Renal cortex interstitium (tissue), 11 donors: ENCODE results near the gene ZNF71. TPM values are rescaled to one million over a fixed set of nuclear protein-coding genes. Genes with fewer than 3 reads are reported as not detected.
"Not testable (repeated sequence)": the region's sequence is repeated elsewhere in the genome, so short reads cannot be mapped to it uniquely, and the experiment has no call there.

Experiments used
- DNase-seq, 11 donors: peaks; one replicate each; pipeline ENCODE4 v3.0.0-alpha.2; 2013; ENCODE audit warnings: low read depth in 9 of 11, low spot score in 4 of 11; ENCODE audit errors: extremely low read depth in 1 of 11
- polyA plus RNA-seq, 3 donors: library from polyadenylated mRNA; unstranded; fragments of 120-200 nt; gene quantifications; one replicate each; pipeline ENCODE4 v1.2.1, GENCODE V29; 2013; ENCODE audit not compliant: insufficient read length in 3 of 3

Gene ZNF71
- polyA plus RNA-seq, 3 donors, result 8.4 to 10.5 (median 9.4) TPM

DNA sequence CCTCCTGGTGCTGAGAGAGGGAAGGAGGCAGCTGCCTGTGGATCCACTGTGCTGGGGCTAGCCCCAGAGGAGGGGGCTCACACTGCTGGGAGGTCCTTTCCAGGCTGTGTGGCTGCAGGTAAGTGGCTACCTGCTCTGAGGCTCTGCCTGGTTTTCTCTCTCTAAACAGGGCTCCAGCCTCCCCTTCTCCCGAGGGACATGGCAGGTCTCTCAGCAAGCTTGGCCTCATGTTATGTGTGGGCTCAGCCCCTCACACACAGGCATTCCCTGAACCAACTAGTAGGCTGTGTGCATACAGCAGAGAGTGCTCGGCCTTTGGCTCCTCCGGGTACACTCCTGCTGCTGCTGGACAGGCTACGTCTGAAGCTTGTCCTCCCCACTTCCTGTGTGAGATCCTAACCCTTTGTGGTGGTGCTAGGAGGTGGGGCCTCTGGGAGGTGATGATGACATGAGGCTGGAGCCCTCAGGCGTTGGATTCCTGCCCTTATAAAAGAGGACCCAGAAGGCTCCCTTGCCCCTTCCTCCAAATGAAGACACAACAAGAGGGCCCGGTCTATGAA, 72.3 kb downstream of the ZNF71 start:
- DNase-seq, result no peak

DNA sequence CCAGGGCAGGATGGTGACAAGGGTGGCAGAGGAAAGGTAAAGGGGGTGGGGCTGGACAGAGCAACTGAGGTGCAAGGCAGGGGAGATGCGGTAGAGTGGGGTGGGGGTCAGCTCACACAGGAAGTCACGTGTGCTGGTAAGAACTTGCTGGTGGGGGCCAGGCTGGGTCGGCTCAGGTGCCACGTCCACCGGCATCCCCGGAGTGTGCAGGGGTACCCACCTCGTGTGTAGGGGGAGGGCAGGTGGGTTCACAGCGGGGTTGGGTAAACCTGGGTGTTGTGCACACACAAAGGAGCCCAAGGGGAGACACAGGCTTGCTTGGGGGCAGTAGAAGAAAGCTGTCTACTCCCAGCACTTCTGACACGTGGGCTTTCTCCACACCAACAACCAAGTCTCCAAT, 73.6 kb downstream of the ZNF71 start:
- DNase-seq, result no peak

DNA sequence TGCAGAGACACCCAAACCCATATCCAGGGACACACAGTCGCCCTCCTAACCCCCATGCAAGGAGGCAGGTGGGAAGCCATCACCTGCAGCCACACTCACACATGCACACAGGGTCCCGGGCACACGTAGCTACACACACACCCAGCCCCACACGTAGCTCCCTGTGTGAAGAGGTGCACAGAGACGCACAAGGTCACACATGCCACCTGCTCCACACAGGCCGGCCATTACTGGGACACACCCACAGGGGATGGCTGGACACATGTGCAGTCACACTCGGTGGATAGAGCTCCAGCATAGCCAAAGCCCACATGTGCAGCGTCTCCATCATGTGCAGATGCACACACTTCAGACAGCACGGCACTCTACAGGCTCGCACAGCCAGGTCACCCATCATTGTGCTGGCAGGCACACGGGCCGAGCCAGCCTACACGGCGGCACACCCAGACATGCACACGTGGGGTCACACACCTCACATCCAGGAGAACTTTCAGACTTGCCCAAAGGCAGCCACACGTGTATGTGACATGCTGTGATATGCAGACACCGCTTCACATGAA, 75.4 kb downstream of the ZNF71 start:
- DNase-seq, result no peak

DNA sequence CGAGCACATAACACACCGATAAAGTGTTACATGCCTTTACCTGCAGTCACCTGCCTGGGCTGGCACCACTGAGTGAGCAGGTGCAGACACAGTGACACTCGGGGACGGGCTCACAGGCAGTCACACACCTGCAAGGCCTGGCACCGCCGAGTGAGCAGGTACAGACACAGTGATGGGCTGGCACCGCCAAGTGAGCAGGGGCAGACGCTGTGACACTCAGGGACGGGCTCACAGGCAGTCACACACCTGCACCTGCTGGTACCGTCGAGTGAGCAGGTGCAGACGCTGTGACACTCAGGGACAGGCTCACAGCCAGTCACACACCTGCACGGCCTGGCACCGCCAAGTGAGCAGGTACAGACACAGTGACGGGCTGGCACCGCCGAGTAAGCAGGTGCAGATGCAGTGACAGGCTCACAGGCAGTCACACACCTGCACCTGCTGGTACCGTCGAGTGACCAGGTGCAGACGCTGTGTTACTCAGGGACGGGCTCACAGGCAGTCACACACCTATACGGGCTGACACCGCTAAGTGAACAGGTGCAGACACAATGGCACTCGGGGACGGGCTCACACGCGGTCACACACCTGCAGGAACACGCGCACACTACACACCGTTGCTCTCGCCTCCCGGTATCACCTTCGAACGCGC, 76.0 kb downstream of the ZNF71 start:
- no peak for DNase-seq

DNA sequence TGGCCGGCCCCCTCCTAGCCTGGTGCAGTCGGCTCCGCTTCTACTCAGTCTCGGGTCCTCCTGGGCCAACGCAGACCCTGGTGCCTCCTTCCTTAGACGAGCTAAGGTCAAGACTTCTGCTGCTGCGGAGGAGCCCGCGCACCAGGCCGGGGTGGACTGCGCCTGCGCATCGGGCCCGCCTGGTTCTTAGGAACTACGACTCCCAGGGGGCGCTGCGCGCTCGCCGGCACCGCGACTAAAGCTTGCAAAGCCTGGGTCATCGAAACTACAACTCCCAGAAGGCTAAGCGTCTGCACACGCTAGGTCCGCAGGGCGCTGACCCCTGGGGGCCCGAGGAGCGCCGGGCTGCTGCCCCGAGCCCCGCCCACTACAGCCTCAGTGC, 76.5 kb downstream of the ZNF71 start, which contains the start of gene ZNF835:
TSS of gene ZNF835 (minus strand) at position 145 of the 382 bp plus-strand sequence. CDS start 6,559 bp downstream, outside the sequence.
- peak; percentile 64 to 87 (median 79) for DNase-seq

DNA sequence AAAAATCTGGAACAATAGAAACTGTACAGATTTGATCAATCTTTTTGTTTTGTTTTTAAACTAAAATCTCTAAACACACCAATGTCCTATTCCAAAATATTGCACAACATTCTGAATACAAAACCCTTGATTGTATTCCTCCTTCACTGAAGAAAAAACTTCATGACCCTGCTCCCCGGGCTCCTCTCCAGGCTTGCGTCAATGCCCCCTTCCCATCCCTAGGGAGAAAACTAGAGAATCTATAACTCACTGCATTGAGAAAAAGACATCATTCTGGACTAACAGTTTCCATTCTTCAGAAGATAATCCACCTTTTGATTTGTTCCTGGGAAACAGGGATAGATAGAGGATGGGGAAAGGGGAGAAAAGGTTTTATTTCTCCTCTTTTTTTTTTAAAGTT, 77.5 kb downstream of the ZNF71 start:
- not testable (repeated sequence) for DNase-seq

Other genes starting within 250 kb of the ZNF71 start
- 10 to 100 TPM; 10.9 to 14.2 (median 11.3) TPM for gene ZNF582, start 201.8 kb upstream of the ZNF71 start, polyA plus RNA-seq
- 10 to 100 TPM in 1 of 3 donors, 1 to 10 TPM in 2; 9.5 to 11.2 (median 9.9) TPM for gene ZNF583, start 191.0 kb upstream of the ZNF71 start, polyA plus RNA-seq
- 10 to 100 TPM; 18.7 to 23.4 (median 20.7) TPM for gene ZNF667, start 118.0 kb upstream of the ZNF71 start, polyA plus RNA-seq
- 10 to 100 TPM; 20.1 to 32.6 (median 21.2) TPM for gene ZNF471, start 87.4 kb upstream of the ZNF71 start, polyA plus RNA-seq
- gene ZFP28, start 56.4 kb upstream of the ZNF71 start, polyA plus RNA-seq, result 10 to 100 TPM; 13.6 to 16.8 (median 14.4) TPM
- 10 to 100 TPM in 2 of 3 donors, 1 to 10 TPM in 1; 8.5 to 11.9 (median 10.9) TPM for gene ZNF470, start 27.8 kb upstream of the ZNF71 start, polyA plus RNA-seq
- gene SMIM17, start 47.9 kb downstream of the ZNF71 start, polyA plus RNA-seq, result 1 to 10 TPM; 1.3 to 2.1 (median 1.8) TPM
- 1 to 10 TPM; 3.5 to 4.7 (median 4.4) TPM for gene ZNF835, start 76.5 kb downstream of the ZNF71 start, polyA plus RNA-seq
- gene PEG3, start 245.4 kb downstream of the ZNF71 start, polyA plus RNA-seq, result 100 to 1,000 TPM in 1 of 3 donors, 10 to 100 TPM in 2; 80.8 to 101 (median 85.0) TPM
- gene ZIM2, start 245.4 kb downstream of the ZNF71 start, polyA plus RNA-seq, result 1 to 10 TPM; 1.5 to 3.2 (median 1.8) TPM